Measurements from ENCODE around the gene GSDMA. TPM values are rescaled to one million over a fixed set of nuclear protein-coding genes. Genes with fewer than 3 reads are reported as not detected.
A peak's percentile ranks its signal among the peaks of the same experiment; 100 is the strongest.
"Not testable (repeated sequence)": the region's sequence is repeated elsewhere in the genome, so short reads cannot be mapped to it uniquely, and the experiment has no call there.

The GSDMA gene
- total and polyA plus RNA-seq, 2 donors: 0.21 to 0.41 TPM

DNA sequence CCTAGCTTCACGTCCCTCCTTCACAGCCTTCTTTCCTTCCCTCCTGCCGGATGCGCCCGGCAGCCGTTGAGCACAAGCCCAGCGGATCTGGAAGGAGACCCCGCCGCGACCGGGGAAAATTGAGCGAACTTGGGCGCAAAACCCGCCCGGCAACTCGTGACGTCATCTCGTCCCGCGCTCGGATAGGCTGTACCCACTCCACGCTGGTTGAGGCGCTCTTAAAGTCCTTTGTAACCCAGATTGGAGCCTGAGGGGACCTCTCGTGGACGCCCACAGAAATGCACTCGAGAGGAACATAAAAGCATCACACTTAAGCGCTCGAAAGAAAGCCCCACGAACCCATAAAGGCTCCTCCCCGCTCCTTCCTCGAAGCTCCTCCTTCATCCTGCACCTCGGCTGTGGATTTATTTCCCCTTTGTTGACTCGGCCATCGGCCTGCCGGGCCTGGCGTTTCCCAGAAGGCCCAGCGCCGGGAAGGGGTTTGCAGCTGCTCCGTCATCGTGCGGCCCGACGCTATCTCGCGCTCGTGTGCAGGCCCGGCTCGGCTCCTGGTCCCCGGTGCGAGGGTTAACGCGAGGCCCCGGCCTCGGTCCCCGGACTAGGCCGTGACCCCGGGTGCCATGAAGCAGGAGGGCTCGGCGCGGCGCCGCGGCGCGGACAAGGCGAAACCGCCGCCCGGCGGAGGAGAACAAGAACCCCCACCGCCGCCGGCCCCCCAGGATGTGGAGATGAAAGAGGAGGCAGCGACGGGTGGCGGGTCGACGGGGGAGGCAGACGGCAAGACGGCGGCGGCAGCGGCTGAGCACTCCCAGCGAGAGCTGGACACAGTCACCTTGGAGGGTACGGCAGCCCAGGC, 17.8 kb downstream of the GSDMA start, which contains the start of gene PSMD3:
TSS of gene PSMD3 (plus strand) at position 457 of the 856 bp plus-strand sequence. CDS start at position 621, 164 bp downstream.
- peak; percentile 100 for DNase-seq (ENCODE audit: extremely low spot score)
- no peaks in the 10 kb centered on the region for H3K4me1 ChIP-seq (ENCODE audit: insufficient read depth)
- peak within 1 kb of the TSS; percentile 71 for H3K27ac ChIP-seq (ENCODE audit: low read depth)
- H3K4me3 ChIP-seq (ENCODE audit: low read depth, low read length): peak within 1 kb of the TSS; percentile 93
- under 1% methylated on average over 84 of the region's 84 CpGs for WGBS
- no peaks in the 10 kb centered on the region for H3K36me3 ChIP-seq (ENCODE audit: insufficient read depth)

DNA sequence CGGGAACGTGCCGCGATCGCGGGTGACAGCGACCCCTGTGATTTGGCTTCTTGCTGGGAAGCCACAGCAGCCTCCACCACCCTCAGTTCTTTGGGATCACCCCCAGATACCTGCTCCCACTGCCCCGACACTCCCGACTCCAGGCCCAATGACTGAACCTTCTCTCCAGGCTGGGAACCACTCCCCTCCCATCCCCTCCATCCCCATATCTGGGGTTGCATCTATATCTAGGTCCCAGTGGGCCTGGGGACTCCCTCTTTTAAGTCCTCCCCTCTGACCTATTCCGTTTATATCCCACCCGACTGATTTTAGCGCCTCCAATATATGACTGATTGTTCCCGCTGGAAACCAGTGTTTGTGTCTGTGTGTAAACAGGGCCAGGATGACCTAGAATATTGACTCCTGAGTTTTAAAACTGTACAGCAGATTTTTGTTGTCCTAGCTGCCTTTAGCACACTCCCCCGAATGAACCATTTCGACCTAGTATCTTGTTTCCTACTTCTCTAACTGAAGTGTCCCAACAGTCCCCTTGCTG, 18.5 kb downstream of the GSDMA start:
- no peaks in the 10 kb centered on the region for H3K36me3 ChIP-seq (ENCODE audit: insufficient read depth)
- no peaks in the 10 kb centered on the region for H3K4me1 ChIP-seq (ENCODE audit: insufficient read depth)
- peak overlapping the region; percentile 93 for H3K4me3 ChIP-seq (ENCODE audit: low read depth, low read length)
- peak overlapping the region; percentile 71 for H3K27ac ChIP-seq (ENCODE audit: low read depth)
- 2% methylated on average over 15 of the region's 15 CpGs for WGBS
- no peak for DNase-seq (ENCODE audit: extremely low spot score)

DNA sequence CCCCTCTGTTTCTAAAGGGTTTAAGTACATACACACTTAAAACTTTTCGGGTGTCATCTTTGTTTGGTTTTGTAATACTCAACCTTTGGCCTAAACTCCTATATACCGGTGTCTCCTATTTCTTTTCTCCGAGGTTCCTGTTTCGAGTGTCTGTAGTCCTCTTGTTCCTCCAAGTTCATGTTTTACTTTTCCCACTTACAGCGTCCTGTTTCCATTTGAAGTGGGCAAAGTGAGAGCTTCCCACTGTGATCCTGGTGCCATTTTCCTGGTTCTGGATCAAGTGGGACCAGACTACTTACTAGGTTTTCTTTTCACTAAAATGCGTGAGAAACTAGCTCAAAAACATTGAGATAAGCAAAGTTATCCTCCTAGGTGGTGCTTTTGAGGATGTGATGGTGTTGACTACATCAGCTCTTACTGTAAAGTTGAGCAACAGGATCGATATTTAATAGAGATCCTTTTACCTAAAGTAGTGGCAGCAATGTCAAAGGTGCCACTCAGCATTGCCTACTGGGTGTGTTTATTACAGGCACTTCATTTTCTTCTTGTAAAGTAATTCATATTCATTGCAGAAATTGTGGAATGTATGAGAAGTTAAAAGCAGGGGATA, 19.1 kb downstream of the GSDMA start:
- no peak for DNase-seq (ENCODE audit: extremely low spot score)
- peak overlapping the region; percentile 93 for H3K4me3 ChIP-seq (ENCODE audit: low read depth, low read length)
- H3K27ac ChIP-seq (ENCODE audit: low read depth): no peak overlapping the region
- 30% methylated on average over 7 of the region's 7 CpGs for WGBS
- H3K4me1 ChIP-seq (ENCODE audit: insufficient read depth): no peaks in the 10 kb centered on the region
- peaks cover 3% of the 10 kb centered on the region for H3K36me3 ChIP-seq (ENCODE audit: insufficient read depth)

DNA sequence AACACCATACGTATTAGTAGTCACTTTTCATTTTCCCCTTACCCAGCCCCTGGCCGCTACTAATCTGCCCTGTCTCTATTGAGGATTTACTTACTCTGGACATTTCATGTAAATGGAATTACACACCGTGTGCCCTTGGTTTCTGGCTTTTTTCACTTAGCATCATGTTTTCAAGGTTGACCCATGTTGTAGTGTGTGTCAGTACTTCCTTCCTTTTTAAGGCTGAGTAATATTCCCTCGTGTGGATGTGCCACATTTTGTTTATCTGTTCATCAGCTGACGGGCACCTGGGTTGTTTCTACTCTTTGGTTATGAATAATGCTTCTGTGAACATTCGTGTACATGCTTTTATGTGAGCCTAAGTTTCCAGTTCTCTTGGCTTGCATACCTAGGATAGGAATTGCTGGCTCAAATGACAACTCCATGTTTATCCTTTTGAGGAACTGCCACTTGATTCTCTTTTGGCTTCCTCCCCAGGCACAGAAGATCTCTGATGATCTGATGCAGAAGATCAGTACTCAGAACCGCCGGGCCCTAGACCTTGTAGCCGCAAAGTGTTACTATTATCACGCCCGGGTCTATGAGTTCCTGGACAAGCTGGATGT, 25.5 kb downstream of the GSDMA start:
- 88% methylated on average over 11 of the region's 11 CpGs for WGBS
- H3K27ac ChIP-seq (ENCODE audit: low read depth): no peak overlapping the region
- no peak overlapping the region for H3K4me3 ChIP-seq (ENCODE audit: low read depth, low read length)
- no peaks in the 10 kb centered on the region for H3K4me1 ChIP-seq (ENCODE audit: insufficient read depth)
- no peak for DNase-seq (ENCODE audit: extremely low spot score)
- H3K36me3 ChIP-seq (ENCODE audit: insufficient read depth): peaks cover 9% of the 10 kb centered on the region

DNA sequence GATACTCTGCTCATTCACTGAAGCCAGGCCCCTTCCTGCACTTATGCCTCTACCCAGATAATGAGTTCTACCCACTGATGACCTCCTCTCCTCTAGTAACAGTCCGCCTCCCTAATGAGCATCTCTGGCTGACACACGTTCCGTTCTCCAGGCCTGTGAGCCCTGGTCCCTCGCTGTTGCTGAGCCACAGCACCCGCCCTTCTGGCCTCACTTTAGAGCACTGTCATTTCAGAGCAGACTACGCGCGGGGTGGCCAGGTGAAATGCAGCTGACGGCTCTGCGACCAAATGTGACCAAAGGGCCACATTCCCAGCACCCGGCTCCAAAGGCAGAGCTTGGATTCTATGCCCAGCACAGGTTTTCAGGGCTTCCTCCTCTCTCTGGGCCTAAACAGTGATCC, 31.6 kb downstream of the GSDMA start:
- no peak overlapping the region for H3K4me3 ChIP-seq (ENCODE audit: low read depth, low read length)
- WGBS: 94% methylated on average over 11 of the region's 11 CpGs
- no peaks in the 10 kb centered on the region for H3K4me1 ChIP-seq (ENCODE audit: insufficient read depth)
- peaks cover 6% of the 10 kb centered on the region for H3K36me3 ChIP-seq (ENCODE audit: insufficient read depth)
- DNase-seq (ENCODE audit: extremely low spot score): no peak
- no peak overlapping the region for H3K27ac ChIP-seq (ENCODE audit: low read depth)

DNA sequence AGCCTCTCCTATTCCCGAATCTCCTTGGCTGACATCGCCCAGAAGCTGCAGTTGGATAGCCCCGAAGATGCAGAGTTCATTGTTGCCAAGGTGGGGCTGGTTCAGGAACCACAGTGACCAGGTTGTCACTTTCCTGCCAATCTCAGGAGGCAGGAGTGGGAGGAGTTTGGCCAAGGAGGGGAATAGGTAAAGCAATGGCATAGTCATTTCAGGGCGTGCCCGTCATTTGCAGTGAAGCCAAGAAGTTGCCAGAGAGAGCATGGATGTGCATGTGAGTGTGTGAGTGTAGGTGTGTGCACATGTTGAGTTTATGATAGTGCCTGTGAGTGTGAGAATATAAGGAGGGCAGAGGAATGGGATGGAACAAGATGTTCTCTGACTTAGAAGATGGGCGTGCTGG, 32.6 kb downstream of the GSDMA start:
- peaks cover 4% of the 10 kb centered on the region for H3K36me3 ChIP-seq (ENCODE audit: insufficient read depth)
- H3K27ac ChIP-seq (ENCODE audit: low read depth): no peak overlapping the region
- no peaks in the 10 kb centered on the region for H3K4me1 ChIP-seq (ENCODE audit: insufficient read depth)
- WGBS: 94% methylated on average over 6 of the region's 6 CpGs
- DNase-seq (ENCODE audit: extremely low spot score): no peak
- H3K4me3 ChIP-seq (ENCODE audit: low read depth, low read length): no peak overlapping the region

DNA sequence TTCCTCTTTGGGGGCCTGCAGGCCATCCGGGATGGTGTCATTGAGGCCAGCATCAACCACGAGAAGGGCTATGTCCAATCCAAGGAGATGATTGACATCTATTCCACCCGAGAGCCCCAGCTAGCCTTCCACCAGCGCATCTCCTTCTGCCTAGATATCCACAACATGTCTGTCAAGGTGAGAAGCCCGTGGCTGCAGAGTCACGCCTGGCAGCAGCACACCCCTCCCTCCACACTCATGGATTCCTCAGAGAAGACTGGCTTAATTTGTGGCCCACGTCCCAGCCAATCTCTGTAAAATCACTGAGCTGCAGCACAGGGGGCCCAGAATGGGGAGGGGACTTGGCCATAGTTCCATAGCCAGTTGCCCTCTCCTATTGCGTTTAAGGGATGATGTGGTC, 33.4 kb downstream of the GSDMA start:
- WGBS: 54% methylated on average over 8 of the region's 8 CpGs
- H3K27ac ChIP-seq (ENCODE audit: low read depth): no peak overlapping the region
- DNase-seq (ENCODE audit: extremely low spot score): no peak
- no peaks in the 10 kb centered on the region for H3K4me1 ChIP-seq (ENCODE audit: insufficient read depth)
- H3K4me3 ChIP-seq (ENCODE audit: low read depth, low read length): no peak overlapping the region
- peaks cover 4% of the 10 kb centered on the region for H3K36me3 ChIP-seq (ENCODE audit: insufficient read depth)

DNA sequence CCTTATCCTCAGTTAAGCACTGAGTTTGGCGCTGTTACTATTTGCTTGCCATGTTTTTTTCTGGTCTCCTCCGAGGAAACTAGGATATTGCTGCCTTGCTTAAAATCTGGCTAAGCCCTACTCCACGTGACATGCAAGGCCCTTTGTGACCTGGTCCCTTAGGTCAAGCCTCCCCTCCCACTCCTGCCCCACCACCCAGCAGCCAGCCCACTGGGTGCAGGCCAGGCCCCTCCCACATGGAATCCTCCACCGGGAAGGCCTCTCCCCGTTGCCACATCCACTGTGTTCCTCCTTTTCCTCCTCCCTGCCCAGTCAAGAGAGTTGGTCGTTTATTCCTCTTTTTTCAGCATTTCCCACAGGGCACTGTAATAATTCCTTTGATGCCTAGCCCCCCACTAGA, 34.0 kb downstream of the GSDMA start:
- H3K27ac ChIP-seq (ENCODE audit: low read depth): no peak overlapping the region
- no peak overlapping the region for H3K4me3 ChIP-seq (ENCODE audit: low read depth, low read length)
- no peak for DNase-seq (ENCODE audit: extremely low spot score)
- no peaks in the 10 kb centered on the region for H3K4me1 ChIP-seq (ENCODE audit: insufficient read depth)
- H3K36me3 ChIP-seq (ENCODE audit: insufficient read depth): peaks cover 4% of the 10 kb centered on the region
- 35% methylated on average over 6 of the region's 6 CpGs for WGBS

DNA sequence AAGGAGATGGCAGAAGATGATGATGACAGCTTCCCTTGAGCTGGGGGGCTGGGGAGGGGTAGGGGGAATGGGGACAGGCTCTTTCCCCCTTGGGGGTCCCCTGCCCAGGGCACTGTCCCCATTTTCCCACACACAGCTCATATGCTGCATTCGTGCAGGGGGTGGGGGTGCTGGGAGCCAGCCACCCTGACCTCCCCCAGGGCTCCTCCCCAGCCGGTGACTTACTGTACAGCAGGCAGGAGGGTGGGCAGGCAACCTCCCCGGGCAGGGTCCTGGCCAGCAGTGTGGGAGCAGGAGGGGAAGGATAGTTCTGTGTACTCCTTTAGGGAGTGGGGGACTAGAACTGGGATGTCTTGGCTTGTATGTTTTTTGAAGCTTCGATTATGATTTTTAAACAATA, 34.7 kb downstream of the GSDMA start:
- Histone ChIP-seq H3K4me3 (ENCODE audit: low read depth, low read length) (no peak overlapping the region), H3K4me1 (ENCODE audit: insufficient read depth) (no peaks in the 10 kb centered on the region), H3K36me3 (ENCODE audit: insufficient read depth) (peaks cover 4% of the 10 kb centered on the region), H3K27ac (ENCODE audit: low read depth) (no peak overlapping the region)
- WGBS: 73% methylated on average over 4 of the region's 4 CpGs
- DNase-seq (ENCODE audit: extremely low spot score): no peak

DNA sequence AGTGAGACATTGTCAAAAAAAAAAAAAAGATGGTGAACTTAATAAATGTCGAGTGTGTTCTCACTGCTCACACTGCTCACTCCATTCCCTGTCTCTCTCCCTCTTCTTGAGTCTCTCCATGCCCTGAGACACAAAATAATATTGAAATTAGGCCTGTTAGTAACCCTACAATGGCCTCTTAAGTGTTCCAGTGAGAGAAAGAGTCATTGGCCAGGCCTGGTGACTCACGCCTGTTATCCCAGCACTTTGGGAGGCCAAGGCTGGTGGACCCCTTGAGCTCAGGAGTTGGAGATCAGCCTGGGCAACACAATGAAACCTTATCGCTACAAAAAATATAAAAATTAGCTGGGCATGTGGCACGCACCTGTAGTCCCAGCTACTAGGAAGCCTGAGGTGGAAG, 36.3 kb downstream of the GSDMA start:
- DNase-seq (ENCODE audit: extremely low spot score): no peak
- WGBS: 82% methylated on average over 4 of the region's 4 CpGs
- no peak overlapping the region for H3K27ac ChIP-seq (ENCODE audit: low read depth)
- H3K4me3 ChIP-seq (ENCODE audit: low read depth, low read length): no peak overlapping the region
- H3K36me3 ChIP-seq (ENCODE audit: insufficient read depth): peaks cover 4% of the 10 kb centered on the region
- H3K4me1 ChIP-seq (ENCODE audit: insufficient read depth): no peaks in the 10 kb centered on the region

DNA sequence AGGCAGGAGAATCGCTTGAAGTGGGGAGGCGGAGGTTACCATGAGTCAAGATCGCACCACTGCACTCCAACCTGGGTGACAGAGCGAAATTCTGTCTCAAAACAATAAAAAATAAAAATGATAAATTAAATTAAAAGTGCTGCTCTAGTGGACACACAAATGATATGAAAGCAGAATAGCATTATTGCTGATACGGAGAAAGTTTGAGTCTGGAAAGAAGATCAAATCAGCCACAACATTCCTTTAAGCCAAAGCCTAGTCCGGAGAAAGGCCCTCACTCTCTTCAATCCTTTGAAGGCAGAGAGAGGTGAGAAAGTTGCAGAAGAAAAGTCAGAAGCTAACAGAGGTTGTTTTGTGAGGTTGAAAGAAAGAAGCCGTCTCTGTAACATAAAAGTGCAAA, 37.4 kb downstream of the GSDMA start:
- no peak overlapping the region for H3K4me3 ChIP-seq (ENCODE audit: low read depth, low read length)
- WGBS: 88% methylated on average over 7 of the region's 7 CpGs
- no peaks in the 10 kb centered on the region for H3K36me3 ChIP-seq (ENCODE audit: insufficient read depth)
- H3K27ac ChIP-seq (ENCODE audit: low read depth): no peak overlapping the region
- no peak for DNase-seq (ENCODE audit: extremely low spot score)
- no peaks in the 10 kb centered on the region for H3K4me1 ChIP-seq (ENCODE audit: insufficient read depth)

DNA sequence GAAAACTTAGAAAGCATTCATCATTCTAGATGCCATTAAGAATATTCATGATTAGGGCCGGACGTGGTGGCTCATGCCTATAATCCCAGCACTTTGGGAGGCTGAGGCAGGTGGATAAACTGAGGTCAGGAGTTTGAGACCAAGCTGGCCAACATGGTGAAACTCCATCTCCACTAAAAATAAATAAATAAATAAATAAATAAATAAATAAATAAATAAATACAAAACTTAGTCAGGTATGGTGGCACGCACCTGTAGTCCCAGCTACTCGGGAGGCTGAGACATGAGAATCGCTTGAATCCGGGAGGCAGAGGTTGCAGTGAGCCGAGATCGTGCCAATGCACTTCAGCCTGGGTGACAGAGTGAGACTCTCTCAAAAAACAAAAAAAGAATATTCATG, 38.5 kb downstream of the GSDMA start:
- 95% methylated on average over 8 of the region's 8 CpGs for WGBS
- not testable (repeated sequence) for DNase-seq (ENCODE audit: extremely low spot score); H3K36me3 ChIP-seq (ENCODE audit: insufficient read depth); H3K27ac ChIP-seq (ENCODE audit: low read depth); H3K4me3 ChIP-seq (ENCODE audit: low read depth, low read length); H3K4me1 ChIP-seq (ENCODE audit: insufficient read depth)

DNA sequence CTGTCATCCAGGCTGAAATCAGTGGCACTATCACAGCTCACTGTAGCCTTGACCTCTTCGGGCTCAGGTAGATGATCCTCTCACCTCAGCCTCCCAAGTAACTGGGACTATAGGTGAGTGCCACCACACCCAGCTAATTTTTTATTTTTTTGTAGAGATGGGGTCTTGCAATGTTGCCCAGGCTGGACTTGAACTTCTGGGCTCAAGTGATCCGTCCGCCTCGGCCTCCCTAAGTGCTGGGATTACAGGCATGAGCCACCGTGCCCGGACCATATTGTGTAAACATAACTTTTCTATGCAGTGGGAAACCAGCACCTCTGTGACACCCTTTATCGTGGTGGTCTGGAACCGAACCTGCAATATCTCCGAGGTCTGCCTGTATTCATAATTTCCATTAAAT, 41.3 kb downstream of the GSDMA start:
- H3K27ac ChIP-seq (ENCODE audit: low read depth): no peak overlapping the region
- no peaks in the 10 kb centered on the region for H3K4me1 ChIP-seq (ENCODE audit: insufficient read depth)
- H3K4me3 ChIP-seq (ENCODE audit: low read depth, low read length): no peak overlapping the region
- no peaks in the 10 kb centered on the region for H3K36me3 ChIP-seq (ENCODE audit: insufficient read depth)
- no peak for DNase-seq (ENCODE audit: extremely low spot score)
- WGBS: 87% methylated on average over 9 of the region's 9 CpGs

DNA sequence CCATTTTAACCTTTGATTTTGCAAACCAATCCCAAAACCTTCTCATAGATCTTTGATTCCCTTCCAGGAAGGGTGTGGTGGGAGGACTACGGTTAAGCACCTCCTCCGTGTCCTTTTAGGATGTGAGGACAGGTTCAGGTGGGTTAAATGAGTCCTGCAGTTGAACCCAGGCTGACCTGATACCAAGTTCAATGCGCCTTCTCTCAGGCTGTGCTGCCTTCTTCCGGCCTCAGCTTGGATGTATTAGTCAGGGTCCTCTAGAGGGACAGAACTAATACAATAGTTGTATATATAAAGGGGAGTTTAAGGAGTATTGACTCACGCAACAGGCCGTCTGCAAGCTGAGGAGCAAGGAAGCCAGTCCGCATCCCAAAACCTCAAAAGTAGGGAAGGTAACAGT, 41.9 kb downstream of the GSDMA start:
- H3K36me3 ChIP-seq (ENCODE audit: insufficient read depth): no peaks in the 10 kb centered on the region
- no peak for DNase-seq (ENCODE audit: extremely low spot score)
- H3K27ac ChIP-seq (ENCODE audit: low read depth): no peak overlapping the region
- WGBS: 91% methylated on average over 7 of the region's 7 CpGs
- H3K4me1 ChIP-seq (ENCODE audit: insufficient read depth): no peaks in the 10 kb centered on the region
- no peak overlapping the region for H3K4me3 ChIP-seq (ENCODE audit: low read depth, low read length)

Measured in urinary bladder (tissue), 4 donors.